ENCODE results near the gene ANKIB1. TPM values are rescaled to one million over a fixed set of nuclear protein-coding genes. Genes with fewer than 3 reads are reported as not detected.

The ANKIB1 gene, protein sequence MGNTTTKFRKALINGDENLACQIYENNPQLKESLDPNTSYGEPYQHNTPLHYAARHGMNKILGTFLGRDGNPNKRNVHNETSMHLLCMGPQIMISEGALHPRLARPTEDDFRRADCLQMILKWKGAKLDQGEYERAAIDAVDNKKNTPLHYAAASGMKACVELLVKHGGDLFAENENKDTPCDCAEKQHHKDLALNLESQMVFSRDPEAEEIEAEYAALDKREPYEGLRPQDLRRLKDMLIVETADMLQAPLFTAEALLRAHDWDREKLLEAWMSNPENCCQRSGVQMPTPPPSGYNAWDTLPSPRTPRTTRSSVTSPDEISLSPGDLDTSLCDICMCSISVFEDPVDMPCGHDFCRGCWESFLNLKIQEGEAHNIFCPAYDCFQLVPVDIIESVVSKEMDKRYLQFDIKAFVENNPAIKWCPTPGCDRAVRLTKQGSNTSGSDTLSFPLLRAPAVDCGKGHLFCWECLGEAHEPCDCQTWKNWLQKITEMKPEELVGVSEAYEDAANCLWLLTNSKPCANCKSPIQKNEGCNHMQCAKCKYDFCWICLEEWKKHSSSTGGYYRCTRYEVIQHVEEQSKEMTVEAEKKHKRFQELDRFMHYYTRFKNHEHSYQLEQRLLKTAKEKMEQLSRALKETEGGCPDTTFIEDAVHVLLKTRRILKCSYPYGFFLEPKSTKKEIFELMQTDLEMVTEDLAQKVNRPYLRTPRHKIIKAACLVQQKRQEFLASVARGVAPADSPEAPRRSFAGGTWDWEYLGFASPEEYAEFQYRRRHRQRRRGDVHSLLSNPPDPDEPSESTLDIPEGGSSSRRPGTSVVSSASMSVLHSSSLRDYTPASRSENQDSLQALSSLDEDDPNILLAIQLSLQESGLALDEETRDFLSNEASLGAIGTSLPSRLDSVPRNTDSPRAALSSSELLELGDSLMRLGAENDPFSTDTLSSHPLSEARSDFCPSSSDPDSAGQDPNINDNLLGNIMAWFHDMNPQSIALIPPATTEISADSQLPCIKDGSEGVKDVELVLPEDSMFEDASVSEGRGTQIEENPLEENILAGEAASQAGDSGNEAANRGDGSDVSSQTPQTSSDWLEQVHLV
- 10 to 100 TPM; 35.0 to 42.0 (median 39.1) TPM for total RNA-seq

DNA sequence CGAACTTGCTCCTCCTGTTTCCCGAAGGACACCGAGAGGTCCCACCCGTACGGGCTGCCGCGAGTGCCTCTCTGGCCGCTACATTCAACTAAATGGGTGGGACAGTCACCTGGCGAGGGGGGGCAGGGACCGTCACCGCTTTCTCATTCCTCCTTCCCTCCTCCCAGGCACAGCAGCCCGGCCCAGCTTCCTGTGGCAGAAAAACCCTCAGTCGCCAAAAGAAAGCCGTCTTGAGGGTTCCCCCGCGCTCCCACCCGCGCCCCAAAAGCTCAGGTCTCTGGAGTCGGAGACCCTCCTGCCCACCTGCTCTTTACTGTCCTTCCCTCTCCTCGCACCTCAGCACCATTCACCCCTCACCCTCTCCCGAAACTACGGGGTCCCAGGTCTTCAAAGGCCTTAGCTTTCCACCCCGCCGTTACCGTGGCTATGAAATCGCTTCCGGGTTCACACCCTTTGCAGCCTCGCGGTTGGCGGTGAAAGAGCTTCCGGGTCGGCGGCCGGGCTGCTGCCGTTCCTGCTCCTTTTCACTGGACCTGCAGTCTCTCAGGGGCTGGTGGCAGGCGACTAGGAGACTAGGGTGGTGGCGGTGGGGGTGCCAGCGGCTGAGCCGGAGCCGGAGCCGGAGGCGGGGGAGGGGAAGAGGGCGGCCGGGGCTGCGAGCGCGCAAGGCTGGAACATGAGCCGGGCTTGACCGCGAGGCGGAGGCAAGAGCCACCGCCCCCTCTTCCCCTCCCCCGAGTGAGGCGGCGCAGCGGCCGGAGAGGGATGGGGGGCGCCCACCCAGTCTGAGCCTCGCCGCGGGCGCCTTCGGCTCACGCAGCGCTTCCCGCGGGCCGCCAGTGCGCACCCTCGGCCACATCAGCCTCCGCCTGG, at the start of gene ANKIB1, which contains the start of gene KRIT1:
TSS of gene ANKIB1 (plus strand) at position 488 of the 873 bp plus-strand sequence. CDS start 49,005 bp downstream, outside the sequence.
TSS of gene KRIT1 (minus strand) at position 428 of the 873 bp plus-strand sequence. CDS start 3,779 bp downstream, outside the sequence.
- H3K9me3 ChIP-seq, result no peaks in the 10 kb centered on the region
- no peak for TF ChIP-seq EP300 (IDR thresholded peaks at IDR 0.05)
- peak; percentile 36 to 48 for TF ChIP-seq POLR2A (IDR thresholded peaks at IDR 0.05)
- TF ChIP-seq, protein P1, sequence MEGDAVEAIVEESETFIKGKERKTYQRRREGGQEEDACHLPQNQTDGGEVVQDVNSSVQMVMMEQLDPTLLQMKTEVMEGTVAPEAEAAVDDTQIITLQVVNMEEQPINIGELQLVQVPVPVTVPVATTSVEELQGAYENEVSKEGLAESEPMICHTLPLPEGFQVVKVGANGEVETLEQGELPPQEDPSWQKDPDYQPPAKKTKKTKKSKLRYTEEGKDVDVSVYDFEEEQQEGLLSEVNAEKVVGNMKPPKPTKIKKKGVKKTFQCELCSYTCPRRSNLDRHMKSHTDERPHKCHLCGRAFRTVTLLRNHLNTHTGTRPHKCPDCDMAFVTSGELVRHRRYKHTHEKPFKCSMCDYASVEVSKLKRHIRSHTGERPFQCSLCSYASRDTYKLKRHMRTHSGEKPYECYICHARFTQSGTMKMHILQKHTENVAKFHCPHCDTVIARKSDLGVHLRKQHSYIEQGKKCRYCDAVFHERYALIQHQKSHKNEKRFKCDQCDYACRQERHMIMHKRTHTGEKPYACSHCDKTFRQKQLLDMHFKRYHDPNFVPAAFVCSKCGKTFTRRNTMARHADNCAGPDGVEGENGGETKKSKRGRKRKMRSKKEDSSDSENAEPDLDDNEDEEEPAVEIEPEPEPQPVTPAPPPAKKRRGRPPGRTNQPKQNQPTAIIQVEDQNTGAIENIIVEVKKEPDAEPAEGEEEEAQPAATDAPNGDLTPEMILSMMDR (IDR thresholded peaks at IDR 0.05), result peak in 2 of 4 experiments; percentile 36 to 63
- TF ChIP-seq POLR2AphosphoS5 (IDR thresholded peaks at IDR 0.05), result peak; percentile 81
- peak; percentile 91 for ATAC-seq
- H3K4me1 ChIP-seq, result peaks cover 4 to 48% (median 17%) of the 10 kb centered on the region in 3 donors
- H3K27me3 ChIP-seq, result no peaks in the 10 kb centered on the region
- peak within 1 kb of the TSS; percentile 87 to 91 for H3K4me3 ChIP-seq
- H3K27ac ChIP-seq, result peak within 1 kb of the TSS; percentile 82 to 93 (median 92)
- H3K36me3 ChIP-seq, result peaks cover 2 to 8% of the 10 kb centered on the region in 2 donors
- WGBS, 2 donors (ENCODE audit: low coverage in 1 of 2), result 0% methylated on average over 8 of the region's 71 CpGs; no CpG with 5 or more reads in 1 of the 2 donors

DNA sequence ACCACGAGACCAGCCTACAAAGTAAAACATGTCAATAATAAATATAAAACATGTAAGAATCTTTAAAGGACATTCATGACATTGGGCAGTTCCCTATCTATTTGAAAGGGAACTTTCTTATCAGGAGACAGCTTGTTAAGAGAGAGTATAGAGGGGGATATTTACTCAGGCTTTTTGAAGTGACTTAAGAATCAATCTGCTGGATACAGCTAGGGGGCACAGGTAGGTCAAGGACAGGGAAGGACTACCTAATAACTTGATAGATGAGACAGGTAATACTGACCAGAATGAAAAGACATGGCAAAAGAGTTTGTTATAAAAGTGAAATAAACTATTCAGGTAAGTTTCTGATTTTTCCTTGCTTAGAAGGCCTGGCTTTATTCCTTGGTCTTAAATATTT, 45.0 kb upstream of the ANKIB1 start:
- 84% methylated on average over 1 of the region's 1 CpG; no CpG with 5 or more reads in 1 of the 2 donors for WGBS, 2 donors (ENCODE audit: low coverage in 1 of 2)
- no peaks in the 10 kb centered on the region for H3K9me3 ChIP-seq
- peaks cover 0 to 87% of the 10 kb centered on the region in 2 donors for H3K36me3 ChIP-seq
- H3K4me3 ChIP-seq, result no peak overlapping the region
- no peak overlapping the region for H3K27ac ChIP-seq
- H3K27me3 ChIP-seq, result no peaks in the 10 kb centered on the region
- no peak for TF ChIP-seq POLR2A (IDR thresholded peaks at IDR 0.05)
- no peak for TF ChIP-seq EP300 (IDR thresholded peaks at IDR 0.05)
- TF ChIP-seq, protein P1 (IDR thresholded peaks at IDR 0.05), result no peak
- no peak for TF ChIP-seq POLR2AphosphoS5 (IDR thresholded peaks at IDR 0.05)
- ATAC-seq, result no peak
- H3K4me1 ChIP-seq, result no peaks in the 10 kb centered on the region

DNA sequence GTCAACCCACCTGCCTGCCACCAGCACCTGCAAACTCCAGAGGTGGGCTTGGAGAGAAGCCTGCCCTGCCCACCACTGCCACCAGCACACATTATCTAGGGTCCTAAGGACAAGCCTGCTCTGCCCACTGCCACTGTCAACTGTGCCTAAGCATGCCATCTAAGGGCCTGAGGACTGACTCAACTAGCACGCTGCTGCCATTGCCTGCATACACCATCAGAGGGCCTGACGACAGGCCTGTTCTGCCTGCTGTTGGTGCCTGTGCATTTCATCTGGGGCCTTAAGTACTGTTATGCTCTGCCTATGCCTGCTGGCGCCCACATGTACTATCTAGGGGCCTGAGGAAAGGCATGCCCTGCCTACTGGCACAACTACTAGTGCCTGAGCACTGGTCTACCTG, 39.8 kb upstream of the ANKIB1 start:
- no peak for TF ChIP-seq EP300 (IDR thresholded peaks at IDR 0.05)
- TF ChIP-seq POLR2A (IDR thresholded peaks at IDR 0.05), result no peak
- Histone ChIP-seq H3K36me3 (peaks cover 0 to 95% of the 10 kb centered on the region in 2 donors), H3K9me3 (peaks cover 0 to 8% (median 0%) of the 10 kb centered on the region in 3 donors), H3K27me3 (no peaks in the 10 kb centered on the region), H3K4me3 (no peak overlapping the region), H3K4me1 (no peaks in the 10 kb centered on the region), H3K27ac (no peak overlapping the region)
- WGBS, 2 donors (ENCODE audit: low coverage in 1 of 2), result no CpG with 5 or more reads among the region's 3 CpGs
- ATAC-seq, result no peak

DNA sequence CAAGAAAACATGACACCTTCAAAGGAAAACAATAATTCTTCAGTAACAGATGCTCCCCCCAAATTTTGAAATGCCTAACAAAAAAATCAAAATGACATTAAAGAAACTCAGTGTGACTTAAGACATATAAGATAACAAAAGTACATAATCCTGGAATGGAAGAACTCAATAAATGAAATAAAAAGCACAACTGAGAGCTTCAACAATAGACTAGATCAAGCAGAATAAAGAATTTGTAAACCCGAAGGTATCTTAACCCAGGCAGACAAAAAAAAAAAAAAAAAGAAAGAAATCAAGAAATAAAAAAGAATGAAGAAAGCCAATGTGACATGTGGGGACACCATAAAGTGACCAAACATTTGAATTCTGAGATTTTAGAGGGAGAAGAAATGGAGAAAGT, 39.1 kb upstream of the ANKIB1 start:
- no peak overlapping the region for H3K4me3 ChIP-seq
- peaks cover 0 to 8% (median 0%) of the 10 kb centered on the region in 3 donors for H3K9me3 ChIP-seq
- no peak for ATAC-seq
- H3K36me3 ChIP-seq, result peaks cover 2 to 95% of the 10 kb centered on the region in 2 donors
- H3K4me1 ChIP-seq, result no peaks in the 10 kb centered on the region
- H3K27me3 ChIP-seq, result no peaks in the 10 kb centered on the region
- H3K27ac ChIP-seq, result no peak overlapping the region
- WGBS, 2 donors (ENCODE audit: low coverage in 1 of 2), result 100% methylated on average over 1 of the region's 1 CpG; no CpG with 5 or more reads in 1 of the 2 donors
- TF ChIP-seq POLR2A (IDR thresholded peaks at IDR 0.05) (no peak), EP300 (IDR thresholded peaks at IDR 0.05) (no peak), POLR2AphosphoS5 (IDR thresholded peaks at IDR 0.05) (no peak)
- TF ChIP-seq, protein P1 (IDR thresholded peaks at IDR 0.05), result no peak
